ENCODE results near the gene FBXO46.

GRCh38 chr19:45765702-45766295, 35.1 kb upstream of the FBXO46 start:
- TF ChIP-seq GABPA (IDR thresholded peaks at IDR 0.05; ENCODE audit: low read depth) (no peak), CTCF (IDR thresholded peaks at IDR 0.05; ENCODE audit: insufficient read depth, low read length) (no peak), POLR2AphosphoS5 (IDR thresholded peaks at IDR 0.05; ENCODE audit: low read depth) (no peak), REST (IDR thresholded peaks at IDR 0.05; ENCODE audit: insufficient replicate concordance, low read depth) (no peak), SPI1 (IDR thresholded peaks at IDR 0.05; ENCODE audit: borderline replicate concordance, low read depth) (no peak)
